ENCODE measurements around the gene NOX4. TPM values are rescaled to one million over a fixed set of nuclear protein-coding genes. Genes with fewer than 3 reads are reported as not detected.

Gene NOX4
- total and polyA plus RNA-seq, 2 of the 8 experiments (the other 6 are each of a cell fraction or from before 2014, with no cell fraction given): 2.0 to 2.3 TPM

- no peak overlapping the region; the same call in 1 of the 2 replicates for H2AFZ ChIP-seq (ENCODE audit: low read length)
- no peaks in the 10 kb centered on the region for H3K79me2 ChIP-seq (ENCODE audit: control insufficient read depth in 1 of 2, insufficient read depth in 2 of 2, low read length in 2 of 2)
- H2BK20ac ChIP-seq (ENCODE audit: low read length): no peak overlapping the region
- no peaks in the 10 kb centered on the region for H3K79me1 ChIP-seq (ENCODE audit: low read depth, low read length)
- H3K18ac ChIP-seq (ENCODE audit: extremely low read depth, low read length): no peak overlapping the region; the same call in 1 of the 2 replicates
- no peak overlapping the region for H4K8ac ChIP-seq (ENCODE audit: extremely low read depth, insufficient read depth, low read length)
- no peak overlapping the region for H3K56ac ChIP-seq (replicated peaks; ENCODE audit: insufficient read length, low read depth, low read length)
- H2AK5ac ChIP-seq (ENCODE audit: low read depth, low read length): no peak overlapping the region
- 12% methylated on average over 18 of the region's 18 CpGs; no CpG with 5 or more reads in 1 of the 2 experiments for WGBS, 2 experiments (ENCODE audit: extremely low coverage in 1 of 2, insufficient coverage in 1 of 2, insufficient read length in 1 of 2, insufficient replicate concordance in 2 of 2, low coverage in 1 of 2, low lambda C conversion rate in 2 of 2, missing lambda C conversion rate in 1 of 2)
- H3K14ac ChIP-seq (ENCODE audit: insufficient read length): no peak overlapping the region
- DNase-seq (ENCODE audit: low read depth in 1 of 2, low spot score in 2 of 2) (peak; percentile 25 to 71), FAIRE-seq (peak; percentile 36)
- no peak overlapping the region for H3K27ac ChIP-seq (ENCODE audit: low read depth, low read length)
- H3K27me3 ChIP-seq (replicated peaks in 1 of 4; ENCODE audit: control insufficient read depth in 3 of 4, extremely low read depth in 1 of 4, insufficient read depth in 3 of 4, low read length in 3 of 4): no peaks in the 10 kb centered on the region
- no peaks in the 10 kb centered on the region for H3K9me3 ChIP-seq (ENCODE audit: insufficient read depth in 2 of 2, low read depth in 1 of 2, low read length in 1 of 2)
- H3K4me3 ChIP-seq (ENCODE audit: extremely low read depth in 1 of 4, insufficient read depth in 2 of 4, low read depth in 3 of 4, low read length in 4 of 4): peak overlapping the region; percentile 34 to 63 (median 40); a peak in 7 of 8 replicates
- H2BK120ac ChIP-seq (replicated peaks; ENCODE audit: low read depth, low read length): no peak overlapping the region
- H3K4me2 ChIP-seq (ENCODE audit: insufficient read depth in 1 of 2, low read depth in 2 of 2, low read length in 2 of 2): peak overlapping the region; percentile 18 to 32; a peak in 2 of 4 replicates
- H4K5ac ChIP-seq (ENCODE audit: insufficient read length, low read depth, low read length): no peak overlapping the region
- no peak overlapping the region for H2BK5ac ChIP-seq (ENCODE audit: low read depth, low read length)
- no peaks in the 10 kb centered on the region for H3K23me2 ChIP-seq (ENCODE audit: low read depth, low read length)
- H2BK12ac ChIP-seq (ENCODE audit: low read depth, low read length): no peak overlapping the region
- TF ChIP-seq, protein P1, sequence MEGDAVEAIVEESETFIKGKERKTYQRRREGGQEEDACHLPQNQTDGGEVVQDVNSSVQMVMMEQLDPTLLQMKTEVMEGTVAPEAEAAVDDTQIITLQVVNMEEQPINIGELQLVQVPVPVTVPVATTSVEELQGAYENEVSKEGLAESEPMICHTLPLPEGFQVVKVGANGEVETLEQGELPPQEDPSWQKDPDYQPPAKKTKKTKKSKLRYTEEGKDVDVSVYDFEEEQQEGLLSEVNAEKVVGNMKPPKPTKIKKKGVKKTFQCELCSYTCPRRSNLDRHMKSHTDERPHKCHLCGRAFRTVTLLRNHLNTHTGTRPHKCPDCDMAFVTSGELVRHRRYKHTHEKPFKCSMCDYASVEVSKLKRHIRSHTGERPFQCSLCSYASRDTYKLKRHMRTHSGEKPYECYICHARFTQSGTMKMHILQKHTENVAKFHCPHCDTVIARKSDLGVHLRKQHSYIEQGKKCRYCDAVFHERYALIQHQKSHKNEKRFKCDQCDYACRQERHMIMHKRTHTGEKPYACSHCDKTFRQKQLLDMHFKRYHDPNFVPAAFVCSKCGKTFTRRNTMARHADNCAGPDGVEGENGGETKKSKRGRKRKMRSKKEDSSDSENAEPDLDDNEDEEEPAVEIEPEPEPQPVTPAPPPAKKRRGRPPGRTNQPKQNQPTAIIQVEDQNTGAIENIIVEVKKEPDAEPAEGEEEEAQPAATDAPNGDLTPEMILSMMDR (IDR thresholded peaks at IDR 0.05; ENCODE audit: control extremely low read depth in 1 of 3, insufficient read depth in 1 of 3, low read depth in 1 of 3, low read length in 3 of 3): peak in 1 of 3 experiments; percentile 9; a peak in 1 of 4 replicates
- TF ChIP-seq POU5F1 (IDR thresholded peaks at IDR 0.05; ENCODE audit: low read depth, low read length) (no peak), ASH2L (IDR thresholded peaks at IDR 0.05; ENCODE audit: low read length) (no peak)
- POLR2A ChIA-PET (ENCODE audit: partially characterized antibody): interaction anchor here (0.7 kb wide), 1 partner anchor 301 kb away, joined by 3 read pairs; no protein-coding TSS in a partner anchor
- H3K4ac ChIP-seq (replicated peaks; ENCODE audit: insufficient read length, low read depth, low read length): no peak overlapping the region
- H3K4me1 ChIP-seq (replicated peaks in 1 of 4; ENCODE audit: control insufficient read depth in 3 of 4, insufficient read depth in 4 of 4, low read length in 3 of 4): no peaks in the 10 kb centered on the region
- H2BK15ac ChIP-seq (ENCODE audit: low read length): no peak overlapping the region
- H3K23ac ChIP-seq (ENCODE audit: insufficient read length): no peak overlapping the region
- H3K36me3 ChIP-seq (ENCODE audit: control insufficient read depth in 2 of 4, insufficient read depth in 4 of 4, low read length in 3 of 4): no peaks in the 10 kb centered on the region
- H4K20me1 ChIP-seq (replicated peaks in 1 of 2; ENCODE audit: control insufficient read depth in 1 of 2, insufficient read depth in 2 of 2, low read length in 2 of 2): no peaks in the 10 kb centered on the region
- no peak overlapping the region for H3K9ac ChIP-seq (replicated peaks in 1 of 4; ENCODE audit: extremely low read depth in 1 of 4, low read depth in 3 of 4, low read length in 3 of 4)
- CTCF ChIA-PET (ENCODE audit: partially characterized antibody): interaction anchor here (0.9 kb wide), 1 partner anchor 210 kb away, joined by 3 read pairs; no protein-coding TSS in a partner anchor
- no peak overlapping the region for H4K91ac ChIP-seq (replicated peaks; ENCODE audit: insufficient read length, low read length)
These were observed 197.1 kb downstream of the NOX4 start for GRCh38 chr11:89293965-89294679.

Measured in H1 (cell line).